Measurements from ENCODE around the gene KIAA1755. TPM values are rescaled to one million over a fixed set of nuclear protein-coding genes. Genes with fewer than 3 reads are reported as not detected.

Gene KIAA1755
- total RNA-seq, 1 donor from 2014 or later = 1.1 TPM

GRCh38 chr20:38211200-38212097 lies 49.1 kb downstream of the KIAA1755 start:
- Mint-ChIP-seq H3K36me3 (ENCODE audit: low read depth, unreplicated experiment) (peaks cover 1% of the 10 kb centered on the region), H3K4me1 (ENCODE audit: low read depth, unreplicated experiment) (peaks cover 9% of the 10 kb centered on the region), H3K9me3 (ENCODE audit: unreplicated experiment) (peaks cover 1% of the 10 kb centered on the region), H3K27ac (ENCODE audit: unreplicated experiment) (no peak overlapping the region), H3K27me3 (ENCODE audit: low read depth, unreplicated experiment) (peaks cover 4% of the 10 kb centered on the region), H3K4me3 (ENCODE audit: unreplicated experiment) (no peak overlapping the region)
- Histone ChIP-seq H3K79me2 (ENCODE audit: insufficient read depth, low read length) (no peaks in the 10 kb centered on the region), H4K20me1 (ENCODE audit: insufficient read depth, low read length) (no peaks in the 10 kb centered on the region), H3K9me3 (ENCODE audit: insufficient read depth, low read depth, low read length) (no peaks in the 10 kb centered on the region), H3K9ac (ENCODE audit: low read length) (no peak overlapping the region), H3K4me2 (ENCODE audit: low read length) (no peak overlapping the region), H3K27me3 (ENCODE audit: insufficient read depth, low read length) (no peaks in the 10 kb centered on the region), H2AFZ (ENCODE audit: low read depth, low read length) (no peak overlapping the region), H3K36me3 (ENCODE audit: insufficient read depth, low read length) (no peaks in the 10 kb centered on the region), H3K27ac (ENCODE audit: low read depth, low read length) (no peak overlapping the region), H3K4me1 (ENCODE audit: insufficient read depth, low read length) (peaks cover 2% of the 10 kb centered on the region), H3K4me3 (ENCODE audit: insufficient read depth, low read depth, low read length) (no peak overlapping the region)
- FAIRE-seq (no peak), DNase-seq (ENCODE audit: low read depth) (no peak)
- TF ChIP-seq, protein P1, sequence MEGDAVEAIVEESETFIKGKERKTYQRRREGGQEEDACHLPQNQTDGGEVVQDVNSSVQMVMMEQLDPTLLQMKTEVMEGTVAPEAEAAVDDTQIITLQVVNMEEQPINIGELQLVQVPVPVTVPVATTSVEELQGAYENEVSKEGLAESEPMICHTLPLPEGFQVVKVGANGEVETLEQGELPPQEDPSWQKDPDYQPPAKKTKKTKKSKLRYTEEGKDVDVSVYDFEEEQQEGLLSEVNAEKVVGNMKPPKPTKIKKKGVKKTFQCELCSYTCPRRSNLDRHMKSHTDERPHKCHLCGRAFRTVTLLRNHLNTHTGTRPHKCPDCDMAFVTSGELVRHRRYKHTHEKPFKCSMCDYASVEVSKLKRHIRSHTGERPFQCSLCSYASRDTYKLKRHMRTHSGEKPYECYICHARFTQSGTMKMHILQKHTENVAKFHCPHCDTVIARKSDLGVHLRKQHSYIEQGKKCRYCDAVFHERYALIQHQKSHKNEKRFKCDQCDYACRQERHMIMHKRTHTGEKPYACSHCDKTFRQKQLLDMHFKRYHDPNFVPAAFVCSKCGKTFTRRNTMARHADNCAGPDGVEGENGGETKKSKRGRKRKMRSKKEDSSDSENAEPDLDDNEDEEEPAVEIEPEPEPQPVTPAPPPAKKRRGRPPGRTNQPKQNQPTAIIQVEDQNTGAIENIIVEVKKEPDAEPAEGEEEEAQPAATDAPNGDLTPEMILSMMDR (IDR thresholded peaks at IDR 0.05; ENCODE audit: insufficient read depth, low read depth, low read length) = no peak
- TF ChIP-seq EZH2 (IDR thresholded peaks at IDR 0.05; ENCODE audit: insufficient read depth, low read length) = no peak

- Histone ChIP-seq H3K9ac (ENCODE audit: low read length) (no peak overlapping the region), H3K4me3 (ENCODE audit: insufficient read depth, low read depth, low read length) (no peak overlapping the region), H3K36me3 (ENCODE audit: insufficient read depth, low read length) (no peaks in the 10 kb centered on the region), H3K27ac (ENCODE audit: low read depth, low read length) (no peak overlapping the region), H3K27me3 (ENCODE audit: insufficient read depth, low read length) (no peaks in the 10 kb centered on the region), H3K79me2 (ENCODE audit: insufficient read depth, low read length) (no peaks in the 10 kb centered on the region), H3K9me3 (ENCODE audit: insufficient read depth, low read depth, low read length) (no peaks in the 10 kb centered on the region), H3K4me2 (ENCODE audit: low read length) (no peak overlapping the region), H2AFZ (ENCODE audit: low read depth, low read length) (no peak overlapping the region), H4K20me1 (ENCODE audit: insufficient read depth, low read length) (no peaks in the 10 kb centered on the region), H3K4me1 (ENCODE audit: insufficient read depth, low read length) (peaks cover 2% of the 10 kb centered on the region)
- Mint-ChIP-seq H3K36me3 (ENCODE audit: low read depth, unreplicated experiment) (peaks cover 1% of the 10 kb centered on the region), H3K27ac (ENCODE audit: unreplicated experiment) (no peak overlapping the region), H3K4me1 (ENCODE audit: low read depth, unreplicated experiment) (peaks cover 9% of the 10 kb centered on the region), H3K9me3 (ENCODE audit: unreplicated experiment) (peaks cover 1% of the 10 kb centered on the region), H3K27me3 (ENCODE audit: low read depth, unreplicated experiment) (peaks cover 4% of the 10 kb centered on the region), H3K4me3 (ENCODE audit: unreplicated experiment) (no peak overlapping the region)
- no peak for FAIRE-seq
- no peak for TF ChIP-seq EZH2 (IDR thresholded peaks at IDR 0.05; ENCODE audit: insufficient read depth, low read length)
- TF ChIP-seq, protein P1 (IDR thresholded peaks at IDR 0.05; ENCODE audit: insufficient read depth, low read depth, low read length) = no peak
- DNase-seq (ENCODE audit: low read depth) = peak; percentile 41
These were observed 49.8 kb downstream of the KIAA1755 start for GRCh38 chr20:38210741-38211140.

Data from astrocyte (in vitro differentiated cells and primary cell).